GM23338 (cell line): ENCODE data around the gene CD302.

Experiments used
- EZH2phosphoT487 ChIP-seq: fragments of 200-600 bp; sonication (generic); IDR thresholded peaks from one replicate; pipeline ENCODE4 v1.8.1; 2018; ENCODE audit warnings: antibody characterized with exemption; ENCODE audit not compliant: unreplicated experiment
- JUNB ChIP-seq: IDR thresholded peaks from one replicate; pipeline ENCODE4 v1.6.1; 2016; ENCODE audit warnings: antibody characterized with exemption; ENCODE audit not compliant: unreplicated experiment
- TF ChIP-seq, protein P1 (sequence below), 2 experiments: fragments of 200-600 bp in 1 of 2; sonication (generic) in 1 of 2; conservative IDR thresholded peaks; 2 replicates each; pipeline versions ENCODE4 v1.5.1 to v1.6.1; 2016 to 2017; ENCODE audit warnings: antibody characterized with exemption in 2 of 2, low read depth in 2 of 2, mild to moderate bottlenecking in 2 of 2, moderate library complexity in 1 of 2
- TF ChIP-seq, protein P2 (sequence below): IDR thresholded peaks from one replicate; pipeline ENCODE4 v1.6.1; 2018; ENCODE audit warnings: antibody characterized with exemption; ENCODE audit not compliant: unreplicated experiment

DNA sequence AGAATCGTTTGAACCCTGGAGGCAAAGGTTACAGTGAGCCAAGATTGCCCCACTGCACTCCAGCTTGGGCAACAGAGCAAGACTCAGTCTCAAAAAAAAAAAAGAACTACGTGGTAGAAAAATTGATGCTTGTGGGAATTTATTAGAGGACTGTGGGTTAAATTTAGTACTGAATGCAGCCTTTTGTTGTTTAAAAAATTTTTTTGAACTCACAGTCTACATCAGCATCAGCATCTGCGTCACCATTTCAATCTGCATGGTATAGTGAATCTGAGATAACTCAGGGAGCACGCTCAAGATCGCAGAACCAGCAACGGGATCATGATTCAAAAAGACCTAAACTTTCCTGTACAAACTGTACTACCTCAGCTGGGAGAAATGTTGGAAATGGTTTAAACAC, 55.2 kb downstream of the CD302 start:
- TF ChIP-seq, protein P1, sequence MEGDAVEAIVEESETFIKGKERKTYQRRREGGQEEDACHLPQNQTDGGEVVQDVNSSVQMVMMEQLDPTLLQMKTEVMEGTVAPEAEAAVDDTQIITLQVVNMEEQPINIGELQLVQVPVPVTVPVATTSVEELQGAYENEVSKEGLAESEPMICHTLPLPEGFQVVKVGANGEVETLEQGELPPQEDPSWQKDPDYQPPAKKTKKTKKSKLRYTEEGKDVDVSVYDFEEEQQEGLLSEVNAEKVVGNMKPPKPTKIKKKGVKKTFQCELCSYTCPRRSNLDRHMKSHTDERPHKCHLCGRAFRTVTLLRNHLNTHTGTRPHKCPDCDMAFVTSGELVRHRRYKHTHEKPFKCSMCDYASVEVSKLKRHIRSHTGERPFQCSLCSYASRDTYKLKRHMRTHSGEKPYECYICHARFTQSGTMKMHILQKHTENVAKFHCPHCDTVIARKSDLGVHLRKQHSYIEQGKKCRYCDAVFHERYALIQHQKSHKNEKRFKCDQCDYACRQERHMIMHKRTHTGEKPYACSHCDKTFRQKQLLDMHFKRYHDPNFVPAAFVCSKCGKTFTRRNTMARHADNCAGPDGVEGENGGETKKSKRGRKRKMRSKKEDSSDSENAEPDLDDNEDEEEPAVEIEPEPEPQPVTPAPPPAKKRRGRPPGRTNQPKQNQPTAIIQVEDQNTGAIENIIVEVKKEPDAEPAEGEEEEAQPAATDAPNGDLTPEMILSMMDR (conservative IDR thresholded peaks at IDR 0.05; ENCODE audit: low read depth in 2 of 2) = no peak
- TF ChIP-seq JUNB = no peak
- no peak for TF ChIP-seq EZH2phosphoT487
- TF ChIP-seq, protein P2, sequence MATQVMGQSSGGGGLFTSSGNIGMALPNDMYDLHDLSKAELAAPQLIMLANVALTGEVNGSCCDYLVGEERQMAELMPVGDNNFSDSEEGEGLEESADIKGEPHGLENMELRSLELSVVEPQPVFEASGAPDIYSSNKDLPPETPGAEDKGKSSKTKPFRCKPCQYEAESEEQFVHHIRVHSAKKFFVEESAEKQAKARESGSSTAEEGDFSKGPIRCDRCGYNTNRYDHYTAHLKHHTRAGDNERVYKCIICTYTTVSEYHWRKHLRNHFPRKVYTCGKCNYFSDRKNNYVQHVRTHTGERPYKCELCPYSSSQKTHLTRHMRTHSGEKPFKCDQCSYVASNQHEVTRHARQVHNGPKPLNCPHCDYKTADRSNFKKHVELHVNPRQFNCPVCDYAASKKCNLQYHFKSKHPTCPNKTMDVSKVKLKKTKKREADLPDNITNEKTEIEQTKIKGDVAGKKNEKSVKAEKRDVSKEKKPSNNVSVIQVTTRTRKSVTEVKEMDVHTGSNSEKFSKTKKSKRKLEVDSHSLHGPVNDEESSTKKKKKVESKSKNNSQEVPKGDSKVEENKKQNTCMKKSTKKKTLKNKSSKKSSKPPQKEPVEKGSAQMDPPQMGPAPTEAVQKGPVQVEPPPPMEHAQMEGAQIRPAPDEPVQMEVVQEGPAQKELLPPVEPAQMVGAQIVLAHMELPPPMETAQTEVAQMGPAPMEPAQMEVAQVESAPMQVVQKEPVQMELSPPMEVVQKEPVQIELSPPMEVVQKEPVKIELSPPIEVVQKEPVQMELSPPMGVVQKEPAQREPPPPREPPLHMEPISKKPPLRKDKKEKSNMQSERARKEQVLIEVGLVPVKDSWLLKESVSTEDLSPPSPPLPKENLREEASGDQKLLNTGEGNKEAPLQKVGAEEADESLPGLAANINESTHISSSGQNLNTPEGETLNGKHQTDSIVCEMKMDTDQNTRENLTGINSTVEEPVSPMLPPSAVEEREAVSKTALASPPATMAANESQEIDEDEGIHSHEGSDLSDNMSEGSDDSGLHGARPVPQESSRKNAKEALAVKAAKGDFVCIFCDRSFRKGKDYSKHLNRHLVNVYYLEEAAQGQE = no peak
